ENCODE data around the gene RCC2. TPM values are rescaled to one million over a fixed set of nuclear protein-coding genes. Genes with fewer than 3 reads are reported as not detected.

RCC2 gene
- polyA plus RNA-seq, 1 of the 3 experiments (the other 2 are of a cell fraction) = 53.8 TPM

DNA sequence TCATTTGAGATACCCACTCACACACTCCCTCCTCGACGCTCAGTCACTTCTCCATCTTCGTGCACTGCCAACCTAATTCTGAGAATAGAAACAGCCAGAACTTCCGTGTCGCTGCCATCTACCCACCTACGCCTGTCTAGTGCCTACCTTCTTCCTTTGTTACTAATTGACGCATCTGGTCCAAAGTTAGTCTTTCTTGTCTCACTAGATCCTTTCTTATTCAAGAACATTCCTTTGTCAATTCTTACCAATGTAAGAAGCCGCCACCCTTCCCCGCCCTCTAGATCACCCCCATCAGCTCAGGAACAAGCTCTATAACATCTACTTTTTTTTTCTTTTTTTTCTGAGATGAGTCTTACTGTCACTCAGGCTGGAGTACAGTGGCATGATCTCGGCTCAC, 63.8 kb downstream of the RCC2 start:
- no peaks in the 10 kb centered on the region for H3K9me2 ChIP-seq
- H3K36me3 ChIP-seq (replicated peaks in 1 of 2; ENCODE audit: control insufficient read depth in 1 of 2, insufficient read depth in 2 of 2, low read length in 1 of 2) = no peaks in the 10 kb centered on the region
- TF ChIP-seq, protein P1, sequence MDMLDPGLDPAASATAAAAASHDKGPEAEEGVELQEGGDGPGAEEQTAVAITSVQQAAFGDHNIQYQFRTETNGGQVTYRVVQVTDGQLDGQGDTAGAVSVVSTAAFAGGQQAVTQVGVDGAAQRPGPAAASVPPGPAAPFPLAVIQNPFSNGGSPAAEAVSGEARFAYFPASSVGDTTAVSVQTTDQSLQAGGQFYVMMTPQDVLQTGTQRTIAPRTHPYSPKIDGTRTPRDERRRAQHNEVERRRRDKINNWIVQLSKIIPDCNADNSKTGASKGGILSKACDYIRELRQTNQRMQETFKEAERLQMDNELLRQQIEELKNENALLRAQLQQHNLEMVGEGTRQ (IDR thresholded peaks at IDR 0.05; ENCODE audit: borderline replicate concordance, low read depth, low read length) = no peak
- TF ChIP-seq, protein P2, sequence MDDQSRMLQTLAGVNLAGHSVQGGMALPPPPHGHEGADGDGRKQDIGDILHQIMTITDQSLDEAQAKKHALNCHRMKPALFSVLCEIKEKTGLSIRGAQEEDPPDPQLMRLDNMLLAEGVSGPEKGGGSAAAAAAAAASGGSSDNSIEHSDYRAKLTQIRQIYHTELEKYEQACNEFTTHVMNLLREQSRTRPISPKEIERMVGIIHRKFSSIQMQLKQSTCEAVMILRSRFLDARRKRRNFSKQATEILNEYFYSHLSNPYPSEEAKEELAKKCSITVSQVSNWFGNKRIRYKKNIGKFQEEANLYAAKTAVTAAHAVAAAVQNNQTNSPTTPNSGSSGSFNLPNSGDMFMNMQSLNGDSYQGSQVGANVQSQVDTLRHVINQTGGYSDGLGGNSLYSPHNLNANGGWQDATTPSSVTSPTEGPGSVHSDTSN (IDR thresholded peaks at IDR 0.05) = no peak
- TF ChIP-seq JUND (IDR thresholded peaks at IDR 0.05) (no peak), FOXM1 (IDR thresholded peaks at IDR 0.05; ENCODE audit: low read depth) (no peak), EP300 (IDR thresholded peaks at IDR 0.05; ENCODE audit: borderline replicate concordance in 1 of 2, low read depth in 1 of 2, low read length in 1 of 2) (no peak), YY1 (IDR thresholded peaks at IDR 0.05; ENCODE audit: low read depth) (no peak), GATA2 (CRISPR knock-in tag; IDR thresholded peaks at IDR 0.05) (no peak), RXRA (IDR thresholded peaks at IDR 0.05; ENCODE audit: borderline replicate concordance, low read depth) (no peak), RCOR1 (IDR thresholded peaks at IDR 0.05; ENCODE audit: low read length) (no peak), GABPA (IDR thresholded peaks at IDR 0.05; ENCODE audit: low read depth) (no peak), FOSL2 (IDR thresholded peaks at IDR 0.05; ENCODE audit: borderline replicate concordance, low read depth) (no peak), TAF1 (IDR thresholded peaks at IDR 0.05; ENCODE audit: borderline replicate concordance, low read depth, low read length) (no peak), MEF2A (IDR thresholded peaks at IDR 0.05; ENCODE audit: borderline replicate concordance, low read depth) (no peak)
- TF ChIP-seq, protein P3, sequence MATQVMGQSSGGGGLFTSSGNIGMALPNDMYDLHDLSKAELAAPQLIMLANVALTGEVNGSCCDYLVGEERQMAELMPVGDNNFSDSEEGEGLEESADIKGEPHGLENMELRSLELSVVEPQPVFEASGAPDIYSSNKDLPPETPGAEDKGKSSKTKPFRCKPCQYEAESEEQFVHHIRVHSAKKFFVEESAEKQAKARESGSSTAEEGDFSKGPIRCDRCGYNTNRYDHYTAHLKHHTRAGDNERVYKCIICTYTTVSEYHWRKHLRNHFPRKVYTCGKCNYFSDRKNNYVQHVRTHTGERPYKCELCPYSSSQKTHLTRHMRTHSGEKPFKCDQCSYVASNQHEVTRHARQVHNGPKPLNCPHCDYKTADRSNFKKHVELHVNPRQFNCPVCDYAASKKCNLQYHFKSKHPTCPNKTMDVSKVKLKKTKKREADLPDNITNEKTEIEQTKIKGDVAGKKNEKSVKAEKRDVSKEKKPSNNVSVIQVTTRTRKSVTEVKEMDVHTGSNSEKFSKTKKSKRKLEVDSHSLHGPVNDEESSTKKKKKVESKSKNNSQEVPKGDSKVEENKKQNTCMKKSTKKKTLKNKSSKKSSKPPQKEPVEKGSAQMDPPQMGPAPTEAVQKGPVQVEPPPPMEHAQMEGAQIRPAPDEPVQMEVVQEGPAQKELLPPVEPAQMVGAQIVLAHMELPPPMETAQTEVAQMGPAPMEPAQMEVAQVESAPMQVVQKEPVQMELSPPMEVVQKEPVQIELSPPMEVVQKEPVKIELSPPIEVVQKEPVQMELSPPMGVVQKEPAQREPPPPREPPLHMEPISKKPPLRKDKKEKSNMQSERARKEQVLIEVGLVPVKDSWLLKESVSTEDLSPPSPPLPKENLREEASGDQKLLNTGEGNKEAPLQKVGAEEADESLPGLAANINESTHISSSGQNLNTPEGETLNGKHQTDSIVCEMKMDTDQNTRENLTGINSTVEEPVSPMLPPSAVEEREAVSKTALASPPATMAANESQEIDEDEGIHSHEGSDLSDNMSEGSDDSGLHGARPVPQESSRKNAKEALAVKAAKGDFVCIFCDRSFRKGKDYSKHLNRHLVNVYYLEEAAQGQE (IDR thresholded peaks at IDR 0.05; ENCODE audit: low read depth, low read length) = no peak
- TF ChIP-seq, protein P4, sequence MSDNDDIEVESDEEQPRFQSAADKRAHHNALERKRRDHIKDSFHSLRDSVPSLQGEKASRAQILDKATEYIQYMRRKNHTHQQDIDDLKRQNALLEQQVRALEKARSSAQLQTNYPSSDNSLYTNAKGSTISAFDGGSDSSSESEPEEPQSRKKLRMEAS (IDR thresholded peaks at IDR 0.05; ENCODE audit: low read depth) = no peak
- TF ChIP-seq, protein P5, sequence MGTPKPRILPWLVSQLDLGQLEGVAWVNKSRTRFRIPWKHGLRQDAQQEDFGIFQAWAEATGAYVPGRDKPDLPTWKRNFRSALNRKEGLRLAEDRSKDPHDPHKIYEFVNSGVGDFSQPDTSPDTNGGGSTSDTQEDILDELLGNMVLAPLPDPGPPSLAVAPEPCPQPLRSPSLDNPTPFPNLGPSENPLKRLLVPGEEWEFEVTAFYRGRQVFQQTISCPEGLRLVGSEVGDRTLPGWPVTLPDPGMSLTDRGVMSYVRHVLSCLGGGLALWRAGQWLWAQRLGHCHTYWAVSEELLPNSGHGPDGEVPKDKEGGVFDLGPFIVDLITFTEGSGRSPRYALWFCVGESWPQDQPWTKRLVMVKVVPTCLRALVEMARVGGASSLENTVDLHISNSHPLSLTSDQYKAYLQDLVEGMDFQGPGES (IDR thresholded peaks at IDR 0.05; ENCODE audit: low read depth, low read length) = no peak
- no peak overlapping the region for H3K9ac ChIP-seq
- no peaks in the 10 kb centered on the region for H3K79me2 ChIP-seq (ENCODE audit: insufficient read depth)
- 76% methylated on average over 10 of the region's 10 CpGs for WGBS (ENCODE audit: low lambda C conversion rate)
- no peak overlapping the region for H3K4me2 ChIP-seq
- DNase-seq = no peak
- H3K4me3 ChIP-seq (ENCODE audit: low read depth in 2 of 2, low read length in 1 of 2) = no peak overlapping the region
- H3K27me3 ChIP-seq (ENCODE audit: insufficient read depth) = peaks cover 26% of the 10 kb centered on the region; the same call in 1 of the 2 replicates
- H3K9me3 ChIP-seq = no peaks in the 10 kb centered on the region
- no peaks in the 10 kb centered on the region for H4K20me1 ChIP-seq (ENCODE audit: insufficient read depth)
- CTCF ChIA-PET = interaction anchor here (1.0 to 1.5 kb wide), 2 partner anchors 22 to 40 kb away, joined by 3 to 4 read pairs; no protein-coding TSS in a partner anchor
- H3K4me1 ChIP-seq (ENCODE audit: control insufficient read depth in 1 of 2, insufficient read depth in 2 of 2, low read depth in 1 of 2, low read length in 1 of 2) = no peaks in the 10 kb centered on the region
- POLR2A ChIA-PET = no interaction called here
- H2AFZ ChIP-seq (ENCODE audit: low read depth) = no peak overlapping the region
- no peak overlapping the region for H3K27ac ChIP-seq (ENCODE audit: low read depth in 2 of 2, low read length in 1 of 2)
- H3F3A ChIP-seq (replicated peaks; ENCODE audit: insufficient read depth) = no peaks in the 10 kb centered on the region
